ENCODE data around the gene SOX1.
A peak's percentile ranks its signal among the peaks of the same experiment; 100 is the strongest.

The SOX1 gene

DNA sequence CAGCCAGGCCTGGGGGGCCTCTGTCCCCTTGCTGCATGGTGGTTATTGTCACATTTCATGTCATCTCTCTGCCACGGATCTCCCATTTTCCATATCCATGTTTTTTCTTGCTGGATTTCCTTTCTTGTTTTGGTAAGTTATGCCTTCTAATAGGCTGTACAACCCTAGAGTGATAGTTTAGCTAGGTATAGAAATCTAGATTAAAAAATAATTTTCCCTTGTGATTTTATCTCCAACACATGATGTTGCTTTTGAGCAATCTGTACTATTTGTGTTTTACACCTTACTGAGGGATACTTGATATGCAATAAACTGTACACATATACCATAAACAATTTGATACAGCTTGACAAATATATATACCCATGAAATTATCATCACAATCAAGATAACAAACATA, 17.0 kb downstream of the SOX1 start:
- Histone ChIP-seq H3K36me3 (no peaks in the 10 kb centered on the region), H4K20me1 (no peaks in the 10 kb centered on the region), H3K9ac (no peak overlapping the region), H3K9me3 (peaks cover 37% of the 10 kb centered on the region), H3K4me2 (no peak overlapping the region), H3K27me3 (peaks cover 9% of the 10 kb centered on the region), H3K4me3 (no peak overlapping the region), H3K4me1 (no peaks in the 10 kb centered on the region), H3K27ac (no peak overlapping the region)
- no peak for TF ChIP-seq Cebpa-rat (IDR thresholded peaks at IDR 0.05)

- H3K36me3 ChIP-seq, result no peaks in the 10 kb centered on the region
- H3K9me3 ChIP-seq, result no peaks in the 10 kb centered on the region
- H3K9ac ChIP-seq, result no peak overlapping the region
- TF ChIP-seq Cebpa-rat (IDR thresholded peaks at IDR 0.05), result no peak
- no peaks in the 10 kb centered on the region for H3K27me3 ChIP-seq
- no peak overlapping the region for H3K4me3 ChIP-seq
- H3K27ac ChIP-seq, result no peak overlapping the region
- no peak overlapping the region for H3K4me2 ChIP-seq
- no peaks in the 10 kb centered on the region for H3K4me1 ChIP-seq
- no peaks in the 10 kb centered on the region for H4K20me1 ChIP-seq
Measured at GRCh38 chr13:112092453-112092852, 25.5 kb downstream of the SOX1 start.

- H3K4me2 ChIP-seq, result no peak overlapping the region
- H4K20me1 ChIP-seq, result no peaks in the 10 kb centered on the region
- no peaks in the 10 kb centered on the region for H3K4me1 ChIP-seq
- no peaks in the 10 kb centered on the region for H3K27me3 ChIP-seq
- H3K4me3 ChIP-seq, result no peak overlapping the region
- TF ChIP-seq Cebpa-rat (IDR thresholded peaks at IDR 0.05), result no peak
- no peak overlapping the region for H3K27ac ChIP-seq
- no peaks in the 10 kb centered on the region for H3K36me3 ChIP-seq
- H3K9me3 ChIP-seq, result no peaks in the 10 kb centered on the region
- H3K9ac ChIP-seq, result no peak overlapping the region
Measured at GRCh38 chr13:112095354-112095753, 28.4 kb downstream of the SOX1 start.

DNA sequence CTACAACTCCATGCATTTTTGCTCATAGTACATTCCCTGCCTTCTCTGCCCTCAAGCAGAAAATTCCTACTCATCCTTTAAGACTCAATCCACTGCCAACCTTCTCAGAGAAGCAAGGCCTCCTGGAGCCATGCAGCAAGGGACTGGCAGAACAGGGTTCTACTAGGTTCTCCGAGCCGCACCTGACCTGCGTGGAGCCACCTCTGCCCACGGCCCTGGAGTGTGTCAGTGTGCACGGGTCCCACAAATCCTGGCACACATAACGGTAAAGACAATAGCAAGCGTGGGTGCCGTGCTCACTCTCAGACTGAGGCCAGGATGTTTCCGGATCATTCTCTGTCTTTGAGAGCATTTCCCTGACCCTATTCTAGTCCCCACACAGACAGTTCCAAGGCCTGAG, 30.0 kb downstream of the SOX1 start:
- Histone ChIP-seq H3K4me2 (no peak overlapping the region), H3K36me3 (no peaks in the 10 kb centered on the region), H3K4me1 (no peaks in the 10 kb centered on the region), H3K27me3 (peaks cover 13% of the 10 kb centered on the region), H3K9me3 (no peaks in the 10 kb centered on the region), H3K9ac (no peak overlapping the region), H3K27ac (no peak overlapping the region), H3K4me3 (no peak overlapping the region), H4K20me1 (no peaks in the 10 kb centered on the region)
- no peak for TF ChIP-seq Cebpa-rat (IDR thresholded peaks at IDR 0.05)

- H3K9me3 ChIP-seq, result 0 out of 2 replicates have a peak, but pooled peaks cover under 1% of the 10 kb centered on the region
- no peak for TF ChIP-seq Cebpa-rat (IDR thresholded peaks at IDR 0.05)
- no peak overlapping the region for H3K4me2 ChIP-seq
- H3K4me1 ChIP-seq, result no peaks in the 10 kb centered on the region
- H3K27me3 ChIP-seq, result peaks cover 21% of the 10 kb centered on the region
- no peaks in the 10 kb centered on the region for H3K36me3 ChIP-seq
- no peak overlapping the region for H3K27ac ChIP-seq
- no peaks in the 10 kb centered on the region for H4K20me1 ChIP-seq
- no peak overlapping the region for H3K4me3 ChIP-seq
- no peak overlapping the region for H3K9ac ChIP-seq
Measured at GRCh38 chr13:112097770-112098169, 30.8 kb downstream of the SOX1 start.

DNA sequence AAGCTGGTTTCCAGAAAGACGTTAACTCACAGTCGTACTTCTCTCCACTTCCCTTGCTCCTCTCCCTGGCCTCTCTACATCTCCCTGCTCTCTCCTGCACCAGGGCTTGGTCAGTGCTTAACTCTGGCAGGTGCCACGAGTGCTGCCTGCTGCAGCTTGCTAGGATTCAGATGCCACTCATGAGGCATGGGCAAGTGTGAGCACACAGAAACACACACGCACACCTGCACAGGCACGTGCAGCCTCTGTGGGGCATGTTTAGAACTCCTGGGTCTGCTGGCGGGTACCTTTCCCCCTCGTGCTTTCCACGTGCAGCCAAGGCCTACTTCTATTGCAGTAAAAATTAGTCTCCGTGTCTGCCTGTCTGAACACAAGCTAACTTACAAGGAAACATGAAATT, 31.8 kb downstream of the SOX1 start:
- Histone ChIP-seq H3K9me3 (peaks cover 8% of the 10 kb centered on the region; the same call in 1 of the 2 replicates), H3K4me2 (no peak overlapping the region), H3K27ac (no peak overlapping the region), H3K4me1 (no peaks in the 10 kb centered on the region), H4K20me1 (no peaks in the 10 kb centered on the region), H3K36me3 (no peaks in the 10 kb centered on the region), H3K4me3 (no peak overlapping the region), H3K9ac (no peak overlapping the region), H3K27me3 (peaks cover 30% of the 10 kb centered on the region)
- no peak for TF ChIP-seq Cebpa-rat (IDR thresholded peaks at IDR 0.05)

GRCh38 chr13:112101360-112101930, 34.5 kb downstream of the SOX1 start:
- Histone ChIP-seq H3K4me1 (no peaks in the 10 kb centered on the region), H3K27me3 (peaks cover 57% of the 10 kb centered on the region), H3K4me3 (no peak overlapping the region), H3K9me3 (peaks cover 36% of the 10 kb centered on the region), H3K36me3 (no peaks in the 10 kb centered on the region), H3K4me2 (no peak overlapping the region), H4K20me1 (no peaks in the 10 kb centered on the region), H3K9ac (no peak overlapping the region), H3K27ac (no peak overlapping the region)
- no peak for TF ChIP-seq Cebpa-rat (IDR thresholded peaks at IDR 0.05)

GRCh38 chr13:112102243-112102642, 35.3 kb downstream of the SOX1 start:
- Histone ChIP-seq H3K27me3 (peaks cover 65% of the 10 kb centered on the region), H3K27ac (no peak overlapping the region), H4K20me1 (no peaks in the 10 kb centered on the region), H3K4me3 (no peak overlapping the region), H3K4me1 (no peaks in the 10 kb centered on the region), H3K36me3 (no peaks in the 10 kb centered on the region), H3K9ac (no peak overlapping the region), H3K9me3 (peaks cover 41% of the 10 kb centered on the region), H3K4me2 (no peak overlapping the region)
- no peak for TF ChIP-seq Cebpa-rat (IDR thresholded peaks at IDR 0.05)

GRCh38 chr13:112103260-112103838, 36.4 kb downstream of the SOX1 start:
- Histone ChIP-seq H3K4me2 (no peak overlapping the region), H3K36me3 (no peaks in the 10 kb centered on the region), H3K27me3 (peaks cover 75% of the 10 kb centered on the region), H4K20me1 (no peaks in the 10 kb centered on the region), H3K4me1 (no peaks in the 10 kb centered on the region), H3K9ac (no peak overlapping the region), H3K4me3 (no peak overlapping the region), H3K9me3 (peaks cover 43% of the 10 kb centered on the region), H3K27ac (no peak overlapping the region)
- no peak for TF ChIP-seq Cebpa-rat (IDR thresholded peaks at IDR 0.05)

DNA sequence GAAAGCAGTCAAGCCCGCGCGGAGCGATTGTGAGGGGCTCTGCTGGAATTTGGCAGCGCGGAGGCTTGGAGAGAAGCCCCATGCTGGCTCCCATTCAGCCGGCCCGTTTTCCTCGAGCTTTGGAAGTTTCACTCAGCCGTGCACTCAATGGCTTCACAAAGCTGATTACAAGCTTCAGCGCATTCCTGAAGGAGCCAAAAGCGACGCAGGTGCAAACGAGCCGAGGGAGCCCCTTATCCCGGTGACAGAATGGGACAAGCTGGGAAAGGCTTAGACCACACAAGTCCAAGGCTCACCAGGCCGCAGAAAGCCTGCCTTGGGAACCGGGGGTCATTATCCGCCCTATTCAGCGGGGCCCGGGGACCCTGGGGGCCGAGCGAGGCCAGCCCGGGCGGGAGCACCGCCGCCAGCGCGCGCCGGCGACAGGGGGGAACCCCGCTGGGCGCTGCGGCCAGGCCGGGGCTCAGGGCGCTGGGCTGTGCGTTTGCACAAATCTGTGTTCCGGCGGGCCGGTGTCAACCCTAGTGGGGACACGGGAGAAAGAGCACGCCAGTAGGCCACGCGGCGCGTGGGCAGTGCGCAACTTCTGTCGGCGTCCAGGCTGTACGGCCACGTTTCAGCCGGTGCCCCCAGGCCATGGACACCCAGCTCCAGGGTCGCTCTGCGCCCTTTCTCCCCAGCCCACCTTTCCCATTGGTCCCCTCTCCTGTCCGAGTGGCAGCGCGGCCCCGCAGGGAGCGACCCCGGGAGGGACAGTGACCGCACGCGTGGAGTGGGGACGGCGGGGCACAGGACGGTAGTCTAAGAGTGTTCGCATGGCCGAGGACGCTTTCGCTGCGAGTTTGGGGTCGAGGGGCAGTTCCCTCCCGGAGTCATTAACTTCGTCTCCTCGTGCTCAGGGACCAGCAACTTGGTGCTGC, 37.3 kb downstream of the SOX1 start:
- Histone ChIP-seq H3K27ac (no peak overlapping the region), H3K4me2 (no peak overlapping the region), H3K36me3 (no peaks in the 10 kb centered on the region), H3K27me3 (peaks cover 84% of the 10 kb centered on the region), H4K20me1 (no peaks in the 10 kb centered on the region), H3K9me3 (peaks cover 43% of the 10 kb centered on the region), H3K4me1 (no peaks in the 10 kb centered on the region), H3K9ac (no peak overlapping the region), H3K4me3 (peak overlapping the region; percentile 28; the same call in 1 of the 2 replicates)
- no peak for TF ChIP-seq Cebpa-rat (IDR thresholded peaks at IDR 0.05)
